Glutamatergic neuron (in vitro differentiated cells): ENCODE results near the gene SCRN1. TPM values are rescaled to one million over a fixed set of nuclear protein-coding genes. Genes with fewer than 3 reads are reported as not detected.

Source experiments
- DNase-seq: peaks from one replicate; pipeline ENCODE4 v3.0.0; 2022
- H3K27ac Mint-ChIP-seq: one replicate; pipeline ENCODE4 v1.8.0; 2020; ENCODE audit warnings: mild to moderate bottlenecking, mixed read lengths, inconsistent platforms; ENCODE audit not compliant: unreplicated experiment
- H3K27me3 Mint-ChIP-seq: one replicate; pipeline ENCODE4 v1.8.0; 2020; ENCODE audit warnings: mild to moderate bottlenecking, moderate library complexity, mixed read lengths, inconsistent platforms; ENCODE audit not compliant: unreplicated experiment
- H3K36me3 Mint-ChIP-seq: one replicate; pipeline ENCODE4 v1.8.0; 2020; ENCODE audit warnings: mild to moderate bottlenecking, mixed read lengths, inconsistent platforms; ENCODE audit not compliant: unreplicated experiment
- H3K4me1 Mint-ChIP-seq: one replicate; pipeline ENCODE4 v1.8.0; 2020; ENCODE audit warnings: mild to moderate bottlenecking, low read depth, mixed read lengths, inconsistent platforms; ENCODE audit not compliant: unreplicated experiment
- H3K4me3 Mint-ChIP-seq: one replicate; pipeline ENCODE4 v1.8.0; 2020; ENCODE audit warnings: mild to moderate bottlenecking, mixed read lengths, inconsistent platforms; ENCODE audit not compliant: unreplicated experiment
- H3K9me3 Mint-ChIP-seq: one replicate; pipeline ENCODE4 v1.8.0; 2020; ENCODE audit warnings: mild to moderate bottlenecking, moderate library complexity, mixed read lengths, inconsistent platforms; ENCODE audit not compliant: unreplicated experiment
- CTCF ChIP-seq: fragments of 200-600 bp; sonication (generic); IDR thresholded peaks from one replicate; pipeline ENCODE4 v1.5.0; 2021; ENCODE audit not compliant: partially characterized antibody, unreplicated experiment
- total RNA-seq: library from RNA; stranded (reverse); fragmentation: NEBNext Ultra II Directional; extraction: Animal tissue kit (Norgen Biotek cat#: 25700); gene quantifications from one replicate; pipeline ENCODE4 v1.2.1, GENCODE V29; 2021; ENCODE audit not compliant: unreplicated experiment

The SCRN1 gene
- total RNA-seq, 1 donor from 2014 or later = 168 TPM

GRCh38 chr7:29937132-29937531 lies 52.5 kb downstream of the SCRN1 start:
- DNase-seq = no peak
- Mint-ChIP-seq H3K9me3 (no peaks in the 10 kb centered on the region), H3K27me3 (peaks cover 2% of the 10 kb centered on the region), H3K27ac (no peak overlapping the region), H3K4me1 (no peaks in the 10 kb centered on the region), H3K4me3 (no peak overlapping the region), H3K36me3 (no peaks in the 10 kb centered on the region)
- TF ChIP-seq CTCF = no peak

- Mint-ChIP-seq H3K9me3 (no peaks in the 10 kb centered on the region), H3K27ac (no peak overlapping the region), H3K36me3 (no peaks in the 10 kb centered on the region), H3K4me1 (no peaks in the 10 kb centered on the region), H3K27me3 (no peaks in the 10 kb centered on the region), H3K4me3 (no peak overlapping the region)
- no peak for DNase-seq
- no peak for TF ChIP-seq CTCF
These were observed 54.5 kb downstream of the SCRN1 start for GRCh38 chr7:29935111-29935510.

GRCh38 chr7:29929018-29929807 lies 60.4 kb downstream of the SCRN1 start:
- no peak overlapping the region for H3K27ac Mint-ChIP-seq
- peaks cover 7% of the 10 kb centered on the region for H3K4me1 Mint-ChIP-seq
- TF ChIP-seq CTCF = no peak
- H3K27me3 Mint-ChIP-seq = peaks cover 2% of the 10 kb centered on the region
- DNase-seq = no peak
- H3K4me3 Mint-ChIP-seq = no peak overlapping the region
- H3K9me3 Mint-ChIP-seq = no peaks in the 10 kb centered on the region
- H3K36me3 Mint-ChIP-seq = peaks cover 6% of the 10 kb centered on the region

GRCh38 chr7:29926741-29927140 lies 62.9 kb downstream of the SCRN1 start:
- Mint-ChIP-seq H3K27me3 (peaks cover 2% of the 10 kb centered on the region), H3K9me3 (no peaks in the 10 kb centered on the region), H3K4me3 (no peak overlapping the region), H3K27ac (no peak overlapping the region), H3K4me1 (peaks cover 7% of the 10 kb centered on the region), H3K36me3 (peaks cover 9% of the 10 kb centered on the region)
- no peak for TF ChIP-seq CTCF
- DNase-seq = no peak

- no peaks in the 10 kb centered on the region for H3K9me3 Mint-ChIP-seq
- H3K4me3 Mint-ChIP-seq = no peak overlapping the region
- DNase-seq = no peak
- peaks cover 2% of the 10 kb centered on the region for H3K27me3 Mint-ChIP-seq
- H3K27ac Mint-ChIP-seq = no peak overlapping the region
- peaks cover 9% of the 10 kb centered on the region for H3K36me3 Mint-ChIP-seq
- peaks cover 9% of the 10 kb centered on the region for H3K4me1 Mint-ChIP-seq
- no peak for TF ChIP-seq CTCF
These were observed 63.4 kb downstream of the SCRN1 start for GRCh38 chr7:29926216-29926615.
